Measurements from ENCODE around the gene RNGTT.
"Not testable (repeated sequence)": the region's sequence is repeated elsewhere in the genome, so short reads cannot be mapped to it uniquely, and the experiment has no call there.

RNGTT gene

GRCh38 chr6:88858455-88858854 is 105.0 kb downstream of the RNGTT start:
- no peak for DNase-seq

GRCh38 chr6:88856566-88856965 is 106.9 kb downstream of the RNGTT start:
- no peak for DNase-seq

- DNase-seq = peak; percentile 62
Measured at GRCh38 chr6:88855541-88856147, 107.8 kb downstream of the RNGTT start.

- no peak for DNase-seq
Measured at GRCh38 chr6:88852775-88853174, 110.6 kb downstream of the RNGTT start.

- DNase-seq = no peak
Measured at GRCh38 chr6:88852000-88852399, 111.4 kb downstream of the RNGTT start.

GRCh38 chr6:88848870-88849269 is 114.5 kb downstream of the RNGTT start:
- DNase-seq = no peak

- no peak for DNase-seq
Measured at GRCh38 chr6:88843040-88843439, 120.4 kb downstream of the RNGTT start.

GRCh38 chr6:88842320-88842719 is 121.1 kb downstream of the RNGTT start:
- DNase-seq = no peak

- no peak for DNase-seq
Measured at GRCh38 chr6:88840796-88841539, 122.5 kb downstream of the RNGTT start.

GRCh38 chr6:88840289-88840688 is 123.1 kb downstream of the RNGTT start:
- no peak for DNase-seq

- no peak for DNase-seq
Measured at GRCh38 chr6:88839280-88839679, 124.1 kb downstream of the RNGTT start.

- no peak for DNase-seq
Measured at GRCh38 chr6:88835210-88835609, 128.2 kb downstream of the RNGTT start.

- not testable (repeated sequence) for DNase-seq
Measured at GRCh38 chr6:88833071-88833470, 130.3 kb downstream of the RNGTT start.

GRCh38 chr6:88827599-88827998 is 135.8 kb downstream of the RNGTT start:
- DNase-seq = not testable (repeated sequence)

GRCh38 chr6:88825856-88826255 is 137.6 kb downstream of the RNGTT start:
- no peak for DNase-seq

- DNase-seq = no peak
Measured at GRCh38 chr6:88823998-88824397, 139.4 kb downstream of the RNGTT start.

GRCh38 chr6:88815491-88815890 is 147.9 kb downstream of the RNGTT start:
- no peak for DNase-seq

- no peak for DNase-seq
Measured at GRCh38 chr6:88814909-88815308, 148.5 kb downstream of the RNGTT start.

- no peak for DNase-seq
Measured at GRCh38 chr6:88813045-88813444, 150.4 kb downstream of the RNGTT start.

GRCh38 chr6:88810701-88811100 is 152.7 kb downstream of the RNGTT start:
- no peak for DNase-seq

GRCh38 chr6:88810089-88810488 is 153.3 kb downstream of the RNGTT start:
- DNase-seq = no peak

- DNase-seq = no peak
Measured at GRCh38 chr6:88808381-88808780, 155.0 kb downstream of the RNGTT start.

GRCh38 chr6:88807622-88808021 is 155.8 kb downstream of the RNGTT start:
- DNase-seq = no peak

GRCh38 chr6:88806728-88807127 is 156.7 kb downstream of the RNGTT start:
- no peak for DNase-seq

GRCh38 chr6:88804701-88805100 is 158.7 kb downstream of the RNGTT start:
- no peak for DNase-seq
